SK-N-SH (cell line): ENCODE results near the gene HPS5.

ENCODE experiments used
- EZH2phosphoT487 ChIP-seq: fragments of 200-600 bp; sonication (generic); IDR thresholded peaks from 2 replicates; pipeline ENCODE4 v1.6.1; 2017; ENCODE audit warnings: low read depth, mixed run types, mild to moderate bottlenecking, antibody characterized with exemption, moderate library complexity, borderline replicate concordance
- RXRA ChIP-seq: IDR thresholded peaks from 2 replicates; pipeline ENCODE4 v1.4.0; 2012; ENCODE audit warnings: low read depth, mild to moderate bottlenecking, borderline replicate concordance
- TF ChIP-seq, protein P1 (sequence below): IDR thresholded peaks from 2 replicates; pipeline ENCODE4 v1.4.0; 2012; ENCODE audit warnings: low read depth, borderline replicate concordance
- TF ChIP-seq, protein P2 (sequence below): IDR thresholded peaks from 2 replicates; pipeline ENCODE4 v1.6.1; 2012; ENCODE audit warnings: mild to moderate bottlenecking, low read depth, low read length, moderate library complexity

DNA sequence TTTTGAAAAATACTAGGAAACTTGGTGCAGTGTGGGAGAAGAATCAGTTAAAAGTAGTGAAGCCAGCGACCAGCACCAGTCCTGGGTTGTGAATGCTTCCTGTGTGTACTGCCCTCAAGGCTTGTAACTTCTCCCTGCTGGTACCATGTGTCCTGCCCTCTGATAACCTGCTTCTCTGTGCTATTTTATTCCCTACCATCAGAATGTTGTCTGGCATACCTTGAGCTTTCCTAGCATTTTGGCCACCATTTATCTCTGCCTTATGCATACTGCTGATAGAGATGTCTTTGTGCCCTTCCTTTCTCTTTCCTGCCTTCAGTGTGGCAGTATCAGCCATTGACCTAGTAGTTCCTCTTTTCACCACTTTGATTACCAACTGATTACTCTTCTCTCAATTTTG, 2.4 kb upstream of the HPS5 start:
- TF ChIP-seq RXRA (no peak), EZH2phosphoT487 (no peak)
- TF ChIP-seq, protein P1, sequence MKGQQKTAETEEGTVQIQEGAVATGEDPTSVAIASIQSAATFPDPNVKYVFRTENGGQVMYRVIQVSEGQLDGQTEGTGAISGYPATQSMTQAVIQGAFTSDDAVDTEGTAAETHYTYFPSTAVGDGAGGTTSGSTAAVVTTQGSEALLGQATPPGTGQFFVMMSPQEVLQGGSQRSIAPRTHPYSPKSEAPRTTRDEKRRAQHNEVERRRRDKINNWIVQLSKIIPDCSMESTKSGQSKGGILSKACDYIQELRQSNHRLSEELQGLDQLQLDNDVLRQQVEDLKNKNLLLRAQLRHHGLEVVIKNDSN = no peak
- TF ChIP-seq, protein P2, sequence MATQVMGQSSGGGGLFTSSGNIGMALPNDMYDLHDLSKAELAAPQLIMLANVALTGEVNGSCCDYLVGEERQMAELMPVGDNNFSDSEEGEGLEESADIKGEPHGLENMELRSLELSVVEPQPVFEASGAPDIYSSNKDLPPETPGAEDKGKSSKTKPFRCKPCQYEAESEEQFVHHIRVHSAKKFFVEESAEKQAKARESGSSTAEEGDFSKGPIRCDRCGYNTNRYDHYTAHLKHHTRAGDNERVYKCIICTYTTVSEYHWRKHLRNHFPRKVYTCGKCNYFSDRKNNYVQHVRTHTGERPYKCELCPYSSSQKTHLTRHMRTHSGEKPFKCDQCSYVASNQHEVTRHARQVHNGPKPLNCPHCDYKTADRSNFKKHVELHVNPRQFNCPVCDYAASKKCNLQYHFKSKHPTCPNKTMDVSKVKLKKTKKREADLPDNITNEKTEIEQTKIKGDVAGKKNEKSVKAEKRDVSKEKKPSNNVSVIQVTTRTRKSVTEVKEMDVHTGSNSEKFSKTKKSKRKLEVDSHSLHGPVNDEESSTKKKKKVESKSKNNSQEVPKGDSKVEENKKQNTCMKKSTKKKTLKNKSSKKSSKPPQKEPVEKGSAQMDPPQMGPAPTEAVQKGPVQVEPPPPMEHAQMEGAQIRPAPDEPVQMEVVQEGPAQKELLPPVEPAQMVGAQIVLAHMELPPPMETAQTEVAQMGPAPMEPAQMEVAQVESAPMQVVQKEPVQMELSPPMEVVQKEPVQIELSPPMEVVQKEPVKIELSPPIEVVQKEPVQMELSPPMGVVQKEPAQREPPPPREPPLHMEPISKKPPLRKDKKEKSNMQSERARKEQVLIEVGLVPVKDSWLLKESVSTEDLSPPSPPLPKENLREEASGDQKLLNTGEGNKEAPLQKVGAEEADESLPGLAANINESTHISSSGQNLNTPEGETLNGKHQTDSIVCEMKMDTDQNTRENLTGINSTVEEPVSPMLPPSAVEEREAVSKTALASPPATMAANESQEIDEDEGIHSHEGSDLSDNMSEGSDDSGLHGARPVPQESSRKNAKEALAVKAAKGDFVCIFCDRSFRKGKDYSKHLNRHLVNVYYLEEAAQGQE = no peak
